VCaP (cell line): ENCODE measurements around the gene TIAL1.

Experiments
- H3K27ac ChIP-seq: fragments of 450-650 bp; 2 replicates; pipeline ENCODE4 v1.5.1; 2017
- CTCF ChIP-seq: fragments of 450-650 bp; conservative IDR thresholded peaks from 2 replicates; pipeline ENCODE4 v1.5.1; 2017; ENCODE audit warnings: mild to moderate bottlenecking, moderate library complexity

Gene TIAL1

GRCh38 chr10:119621078-119621384 is 24.3 kb upstream of the TIAL1 start:
- no peak for TF ChIP-seq CTCF
- H3K27ac ChIP-seq, result no peak overlapping the region

GRCh38 chr10:119620241-119621077 is 23.7 kb upstream of the TIAL1 start:
- no peak overlapping the region; the same call in 1 of the 2 replicates for H3K27ac ChIP-seq
- no peak for TF ChIP-seq CTCF

- H3K27ac ChIP-seq, result peak overlapping the region; percentile 64
Observed at GRCh38 chr10:119619811-119620210, 23.0 kb upstream of the TIAL1 start.

GRCh38 chr10:119619215-119619614 is 22.5 kb upstream of the TIAL1 start:
- H3K27ac ChIP-seq, result peak overlapping the region; percentile 64
- TF ChIP-seq CTCF, result no peak

- no peak for TF ChIP-seq CTCF
- H3K27ac ChIP-seq, result no peak overlapping the region
Observed at GRCh38 chr10:119616882-119617570, 20.3 kb upstream of the TIAL1 start.

GRCh38 chr10:119614686-119615085 is 17.9 kb upstream of the TIAL1 start:
- no peak overlapping the region for H3K27ac ChIP-seq
- TF ChIP-seq CTCF, result no peak

GRCh38 chr10:119613741-119614140 is 17.0 kb upstream of the TIAL1 start:
- no peak for TF ChIP-seq CTCF
- no peak overlapping the region for H3K27ac ChIP-seq

- H3K27ac ChIP-seq, result no peak overlapping the region
- no peak for TF ChIP-seq CTCF
Observed at GRCh38 chr10:119611433-119611832, 14.7 kb upstream of the TIAL1 start.
